Brain microvascular endothelial cell (primary cell): ENCODE measurements around the gene CREG1.

Source experiments
- DNase-seq: peaks from one replicate; pipeline ENCODE4 v3.0.0-alpha.2; 2020
- H3K27ac ChIP-seq: fragments of 250-450 bp; sonication (Bioruptor Pico); 2 replicates; pipeline ENCODE4 v1.5.1; 2020; ENCODE audit warnings: mild to moderate bottlenecking, moderate library complexity
- H3K27me3 ChIP-seq: fragments of 250-450 bp; sonication (Bioruptor Pico); replicated peaks from 2 replicates; pipeline ENCODE4 v1.5.1; 2020; ENCODE audit warnings: mild to moderate bottlenecking
- H3K36me3 ChIP-seq: fragments of 250-450 bp; sonication (Bioruptor Pico); replicated peaks from 2 replicates; pipeline ENCODE4 v1.5.1; 2020; ENCODE audit warnings: mild to moderate bottlenecking
- H3K4me3 ChIP-seq: 2 replicates; pipeline ENCODE4 v1.5.1; 2011; ENCODE audit warnings: low read depth, mild to moderate bottlenecking, control low read depth, low read length, moderate library complexity
- in situ Hi-C: cut with HindIII; loops from 2 replicates; pipeline ENCODE4 v1.10.0; 2017; ENCODE audit warnings: low sequenced_read_pairs, low pct_ligation_motif_present
- TF ChIP-seq, protein P1 (sequence below): IDR thresholded peaks from 2 replicates; pipeline ENCODE4 v1.5.1; 2011; ENCODE audit warnings: low read depth, mild to moderate bottlenecking, moderate library complexity, low read length, control low read depth, inconsistent platforms; ENCODE audit errors: missing control alignments

CREG1 gene

DNA sequence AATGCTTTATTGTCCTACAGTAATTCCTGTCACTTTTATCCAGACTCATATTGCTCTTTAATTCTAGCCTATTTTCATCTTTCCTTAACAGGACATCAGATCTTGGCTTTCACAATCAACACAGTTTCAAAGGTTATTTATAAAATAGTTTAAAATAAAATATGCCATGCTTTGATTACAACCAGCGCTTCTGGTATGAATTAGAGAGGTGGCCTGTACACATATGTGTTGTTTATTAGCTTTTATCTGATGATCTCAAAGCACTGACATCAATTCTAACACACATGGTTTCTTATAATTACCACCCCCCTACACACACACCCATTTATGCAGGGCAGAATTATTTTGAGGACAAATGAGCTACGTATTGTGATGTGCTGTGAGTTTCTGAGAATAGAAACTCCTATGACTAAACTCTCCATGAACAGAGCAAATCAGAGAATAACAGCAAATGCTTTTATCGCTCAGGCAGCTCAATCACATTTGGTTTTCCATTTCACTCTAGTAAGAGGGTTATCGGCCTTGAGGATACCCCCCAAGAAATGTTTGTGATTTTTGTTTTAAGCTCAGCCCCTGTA lies 53.2 kb downstream of the CREG1 start:
- Histone ChIP-seq H3K4me3 (no peak overlapping the region), H3K36me3 (no peaks in the 10 kb centered on the region), H3K27me3 (peaks cover 19% of the 10 kb centered on the region), H3K27ac (no peak overlapping the region)
- in situ Hi-C loops: no loop called here
- no peak for DNase-seq
- TF ChIP-seq, protein P1, sequence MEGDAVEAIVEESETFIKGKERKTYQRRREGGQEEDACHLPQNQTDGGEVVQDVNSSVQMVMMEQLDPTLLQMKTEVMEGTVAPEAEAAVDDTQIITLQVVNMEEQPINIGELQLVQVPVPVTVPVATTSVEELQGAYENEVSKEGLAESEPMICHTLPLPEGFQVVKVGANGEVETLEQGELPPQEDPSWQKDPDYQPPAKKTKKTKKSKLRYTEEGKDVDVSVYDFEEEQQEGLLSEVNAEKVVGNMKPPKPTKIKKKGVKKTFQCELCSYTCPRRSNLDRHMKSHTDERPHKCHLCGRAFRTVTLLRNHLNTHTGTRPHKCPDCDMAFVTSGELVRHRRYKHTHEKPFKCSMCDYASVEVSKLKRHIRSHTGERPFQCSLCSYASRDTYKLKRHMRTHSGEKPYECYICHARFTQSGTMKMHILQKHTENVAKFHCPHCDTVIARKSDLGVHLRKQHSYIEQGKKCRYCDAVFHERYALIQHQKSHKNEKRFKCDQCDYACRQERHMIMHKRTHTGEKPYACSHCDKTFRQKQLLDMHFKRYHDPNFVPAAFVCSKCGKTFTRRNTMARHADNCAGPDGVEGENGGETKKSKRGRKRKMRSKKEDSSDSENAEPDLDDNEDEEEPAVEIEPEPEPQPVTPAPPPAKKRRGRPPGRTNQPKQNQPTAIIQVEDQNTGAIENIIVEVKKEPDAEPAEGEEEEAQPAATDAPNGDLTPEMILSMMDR: no peak

DNA sequence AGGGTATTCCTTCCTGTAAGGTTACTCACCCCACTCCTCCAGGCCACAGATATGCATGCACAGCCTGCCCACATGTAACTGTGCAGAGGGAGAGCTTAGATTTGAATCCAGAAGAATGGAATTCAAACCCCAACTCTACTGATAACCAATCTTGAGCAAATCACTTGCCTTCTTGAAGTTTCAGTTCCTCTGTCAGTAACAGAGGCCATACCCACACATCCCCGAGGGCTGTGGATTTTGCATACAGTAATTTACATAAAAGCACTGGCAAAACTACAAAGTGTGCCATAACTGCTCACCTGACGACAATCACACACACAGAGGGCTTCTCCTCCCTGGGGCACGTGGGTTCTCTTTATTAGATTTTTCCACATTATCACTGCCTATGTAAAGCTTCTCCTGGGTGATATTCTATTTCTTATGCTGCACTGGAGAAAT lies 53.9 kb downstream of the CREG1 start:
- TF ChIP-seq, protein P1: no peak
- peaks cover 21% of the 10 kb centered on the region for H3K27me3 ChIP-seq
- no peak overlapping the region for H3K27ac ChIP-seq
- DNase-seq: no peak
- no peak overlapping the region for H3K4me3 ChIP-seq
- no peaks in the 10 kb centered on the region for H3K36me3 ChIP-seq
- in situ Hi-C loops: no loop called here

DNA sequence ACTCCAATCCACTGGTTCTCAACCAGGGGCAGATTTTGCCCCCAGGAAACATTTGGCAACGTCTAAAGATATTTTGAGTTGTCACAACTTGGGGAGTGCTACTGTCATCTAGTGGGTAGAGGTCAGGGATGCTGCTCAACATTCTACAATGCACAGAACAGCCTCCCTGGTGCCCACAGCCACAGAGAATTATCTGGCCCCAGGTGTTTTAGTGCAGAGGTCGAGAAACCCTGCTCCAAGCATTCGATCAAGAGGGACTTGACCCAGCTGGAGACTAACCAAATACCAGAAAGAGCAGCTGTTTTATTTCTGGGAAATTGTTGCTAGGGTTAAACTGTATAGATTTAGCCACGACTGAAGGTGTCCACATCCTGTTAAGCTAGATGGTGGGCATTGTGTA lies 54.5 kb downstream of the CREG1 start:
- Histone ChIP-seq H3K27ac (no peak overlapping the region), H3K4me3 (no peak overlapping the region), H3K36me3 (no peaks in the 10 kb centered on the region), H3K27me3 (peaks cover 22% of the 10 kb centered on the region)
- in situ Hi-C loops: no loop called here
- TF ChIP-seq, protein P1: no peak
- no peak for DNase-seq

DNA sequence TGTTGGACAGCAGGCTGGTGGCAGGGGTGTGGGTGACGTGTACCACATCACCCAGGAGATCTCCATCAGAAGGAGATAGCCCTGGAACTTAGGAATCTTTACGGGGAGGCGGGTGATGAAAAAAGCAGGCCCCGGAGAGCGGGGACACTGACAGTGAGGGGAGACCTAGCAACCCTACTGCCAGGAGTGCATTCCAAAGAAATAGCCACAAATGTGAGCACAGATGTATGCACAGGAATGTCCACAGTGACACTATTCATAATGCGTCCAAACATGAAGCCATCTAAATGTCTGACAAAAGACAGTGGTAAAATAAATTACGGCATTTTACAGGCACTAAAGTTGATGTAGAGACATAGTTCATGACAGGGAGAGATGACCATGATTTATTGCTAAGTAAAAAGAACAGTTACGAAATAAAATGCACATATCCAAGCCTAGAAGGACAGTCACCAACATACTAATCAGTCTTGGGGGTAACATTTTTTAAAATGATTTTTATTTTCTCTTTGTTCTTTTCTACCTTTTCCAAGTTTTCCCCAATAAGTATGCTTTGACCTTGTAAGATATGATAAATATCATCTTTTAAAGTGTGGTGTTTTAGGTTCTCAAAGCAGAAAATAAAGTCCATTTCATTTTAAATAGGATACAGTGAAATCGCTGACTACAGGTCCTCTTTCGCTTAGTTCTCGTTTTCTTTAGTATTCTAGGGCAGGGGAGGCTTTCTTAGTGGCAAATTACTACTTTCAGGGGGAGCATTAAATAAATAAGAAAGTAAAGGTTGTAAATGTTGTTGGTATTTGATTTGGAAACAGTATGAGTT lies 56.6 kb downstream of the CREG1 start:
- in situ Hi-C loops: no loop called here
- peaks cover 13% of the 10 kb centered on the region for H3K27me3 ChIP-seq
- H3K27ac ChIP-seq: no peak overlapping the region
- TF ChIP-seq, protein P1: no peak
- H3K36me3 ChIP-seq: no peaks in the 10 kb centered on the region
- no peak overlapping the region for H3K4me3 ChIP-seq
- no peak for DNase-seq

DNA sequence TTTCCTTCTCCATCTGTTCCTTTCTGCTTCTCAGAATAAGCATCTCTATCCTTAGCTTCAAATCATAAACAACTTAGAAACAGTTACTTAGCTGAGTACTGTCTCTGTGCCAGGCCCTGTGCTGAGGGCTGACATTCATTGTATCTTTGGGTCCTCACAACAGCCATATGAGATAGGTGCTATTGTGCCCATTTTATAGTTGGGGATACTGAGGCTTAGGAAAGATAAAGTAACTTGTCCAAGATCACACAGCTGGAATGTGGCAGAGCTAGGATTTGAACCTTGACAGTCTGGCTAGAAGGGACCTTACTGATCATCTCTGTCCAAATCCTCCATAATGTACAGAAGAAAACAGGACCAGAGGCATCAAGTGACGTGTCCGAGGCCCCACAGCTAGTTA lies 60.2 kb downstream of the CREG1 start:
- TF ChIP-seq, protein P1: no peak
- Histone ChIP-seq H3K4me3 (no peak overlapping the region), H3K27ac (no peak overlapping the region), H3K27me3 (peaks cover 11% of the 10 kb centered on the region), H3K36me3 (no peaks in the 10 kb centered on the region)
- no peak for DNase-seq
- in situ Hi-C loops: no loop called here
